Muscle layer of colon (tissue), 2 donors: Measurements from ENCODE around the gene INO80E.

Source experiments
- H3K27ac ChIP-seq: one replicate; pipeline ENCODE4 v1.7.0; 2013; ENCODE audit warnings: low read depth, mild to moderate bottlenecking, low read length, moderate library complexity
- H3K27me3 ChIP-seq, 2 donors: one replicate each; pipeline ENCODE4 v1.7.0; 2013; ENCODE audit warnings: low read length in 2 of 2, mild to moderate bottlenecking in 2 of 2; ENCODE audit not compliant: insufficient read depth in 2 of 2, control insufficient read depth in 1 of 2
- H3K36me3 ChIP-seq: one replicate; pipeline ENCODE4 v1.7.0; 2013; ENCODE audit warnings: mild to moderate bottlenecking, low read length; ENCODE audit not compliant: insufficient read depth
- H3K4me1 ChIP-seq: one replicate; pipeline ENCODE4 v1.7.0; 2013; ENCODE audit warnings: mild to moderate bottlenecking, low read length; ENCODE audit not compliant: insufficient read depth
- H3K4me3 ChIP-seq, 2 donors: one replicate each; pipeline ENCODE4 v1.7.0; 2013; ENCODE audit warnings: low read length in 2 of 2, low read depth in 1 of 2, mild to moderate bottlenecking in 1 of 2, moderate library complexity in 1 of 2
- H3K9ac ChIP-seq: one replicate; pipeline ENCODE4 v1.7.0; 2013; ENCODE audit warnings: low read length
- H3K9me3 ChIP-seq: one replicate; pipeline ENCODE4 v1.7.0; 2013; ENCODE audit warnings: mild to moderate bottlenecking, low read length
- donor health status: abdominal sarcoma.
- donor health status: Adenocarcinoma of cecum.

Gene INO80E

DNA sequence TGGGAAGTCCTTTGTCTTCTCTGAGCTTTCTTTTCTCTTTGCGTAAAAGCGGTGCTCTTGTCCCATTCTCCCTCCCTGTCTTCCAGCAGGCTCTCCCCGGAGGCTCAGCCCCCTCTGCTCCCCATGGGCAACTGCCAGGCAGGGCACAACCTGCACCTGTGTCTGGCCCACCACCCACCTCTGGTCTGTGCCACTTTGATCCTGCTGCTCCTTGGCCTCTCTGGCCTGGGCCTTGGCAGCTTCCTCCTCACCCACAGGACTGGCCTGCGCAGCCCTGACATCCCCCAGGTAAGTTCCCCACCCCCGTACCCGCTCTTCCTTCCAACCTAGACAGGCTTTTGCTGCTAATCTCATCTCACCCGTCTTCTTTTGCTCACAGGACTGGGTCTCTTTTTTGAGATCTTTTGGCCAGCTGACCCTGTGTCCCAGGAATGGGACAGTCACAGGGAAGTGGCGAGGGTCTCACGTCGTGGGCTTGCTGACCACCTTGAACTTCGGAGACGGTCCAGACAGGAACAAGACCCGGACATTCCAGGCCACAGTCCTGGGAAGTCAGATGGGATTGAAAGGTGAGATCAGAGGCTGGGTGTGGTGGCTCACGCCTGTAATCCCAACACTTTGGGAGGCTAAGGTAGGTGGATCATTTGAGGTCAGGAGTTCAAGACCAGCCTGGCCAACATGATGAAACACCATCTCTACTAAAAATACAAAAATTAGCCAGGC, 32.9 kb upstream of the INO80E start:
- Histone ChIP-seq H3K9me3 (no peaks in the 10 kb centered on the region), H3K27ac (peak overlapping the region; percentile 86), H3K27me3 (no peaks in the 10 kb centered on the region), H3K4me1 (peaks cover 17% of the 10 kb centered on the region), H3K36me3 (peaks cover 4% of the 10 kb centered on the region), H3K9ac (peak overlapping the region; percentile 76), H3K4me3 (peak overlapping the region; percentile 71 to 72)

DNA sequence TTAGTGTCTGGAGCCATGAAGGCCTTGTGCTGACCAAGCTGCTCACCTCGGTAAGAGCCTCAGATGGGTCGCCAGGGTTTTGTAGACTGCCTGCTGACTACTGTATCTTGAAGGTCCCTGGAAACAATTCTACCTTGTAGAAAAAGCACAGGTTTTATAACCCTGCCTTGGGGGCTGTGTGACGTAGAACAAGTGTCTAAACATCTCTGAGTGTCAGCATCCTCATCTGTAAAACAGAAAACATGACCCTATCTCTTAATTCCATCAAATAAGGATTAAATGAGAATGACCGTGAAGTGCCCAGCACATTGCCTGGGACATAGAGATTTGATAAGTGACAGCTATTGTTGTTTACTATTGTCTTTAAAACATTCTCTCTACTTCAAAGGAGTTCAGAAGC, 27.8 kb upstream of the INO80E start:
- H3K36me3 ChIP-seq: peaks cover 23% of the 10 kb centered on the region
- H3K27me3 ChIP-seq: no peaks in the 10 kb centered on the region
- H3K4me3 ChIP-seq: no peak overlapping the region
- no peaks in the 10 kb centered on the region for H3K9me3 ChIP-seq
- no peak overlapping the region for H3K27ac ChIP-seq
- H3K4me1 ChIP-seq: peaks cover 2% of the 10 kb centered on the region
- H3K9ac ChIP-seq: no peak overlapping the region

DNA sequence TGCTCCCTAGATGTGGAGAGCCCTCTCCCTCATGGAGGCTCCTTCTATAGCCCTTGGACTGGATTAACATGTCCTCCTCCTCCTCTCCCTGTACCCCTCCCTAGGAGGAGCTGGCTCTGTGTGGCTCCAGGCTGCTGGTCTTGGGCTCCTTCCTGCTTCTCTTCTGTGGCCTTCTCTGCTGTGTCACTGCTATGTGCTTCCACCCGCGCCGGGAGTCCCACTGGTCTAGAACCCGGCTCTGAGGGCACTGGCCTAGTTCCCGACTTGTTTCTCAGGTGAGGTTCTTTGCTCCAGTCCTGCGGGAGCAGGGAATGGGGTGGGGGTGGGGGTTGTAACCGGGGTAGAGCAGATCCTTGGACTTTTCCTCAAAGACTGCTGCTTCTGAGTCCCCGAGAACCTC, 24.7 kb upstream of the INO80E start:
- H3K4me3 ChIP-seq: no peak overlapping the region
- peaks cover 18% of the 10 kb centered on the region for H3K4me1 ChIP-seq
- no peaks in the 10 kb centered on the region for H3K27me3 ChIP-seq
- no peak overlapping the region for H3K27ac ChIP-seq
- H3K36me3 ChIP-seq: peaks cover 23% of the 10 kb centered on the region
- H3K9me3 ChIP-seq: no peaks in the 10 kb centered on the region
- H3K9ac ChIP-seq: no peak overlapping the region

DNA sequence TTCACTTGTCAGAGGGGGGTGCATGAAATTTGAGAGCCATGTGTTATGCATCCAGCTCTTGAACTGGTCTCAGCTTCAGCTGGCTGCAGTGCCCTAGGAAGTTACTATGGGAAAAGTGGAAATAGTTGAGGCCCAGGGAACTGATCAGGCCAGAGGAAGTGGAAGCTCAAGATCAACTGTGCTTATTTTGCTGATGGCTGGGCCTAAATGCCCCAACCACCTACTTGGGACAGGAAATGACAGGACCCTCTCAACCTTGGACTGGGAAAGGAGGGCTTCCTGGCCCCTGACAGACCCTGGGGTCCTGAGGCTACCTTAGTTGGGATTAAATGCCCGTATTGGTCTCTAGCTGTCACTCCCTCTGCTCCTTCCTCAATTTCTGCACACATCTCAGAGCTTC, 23.5 kb upstream of the INO80E start:
- Histone ChIP-seq H3K9ac (no peak overlapping the region), H3K36me3 (peaks cover 24% of the 10 kb centered on the region), H3K4me3 (no peak overlapping the region), H3K4me1 (peaks cover 27% of the 10 kb centered on the region), H3K27ac (no peak overlapping the region), H3K27me3 (no peaks in the 10 kb centered on the region), H3K9me3 (no peaks in the 10 kb centered on the region)

DNA sequence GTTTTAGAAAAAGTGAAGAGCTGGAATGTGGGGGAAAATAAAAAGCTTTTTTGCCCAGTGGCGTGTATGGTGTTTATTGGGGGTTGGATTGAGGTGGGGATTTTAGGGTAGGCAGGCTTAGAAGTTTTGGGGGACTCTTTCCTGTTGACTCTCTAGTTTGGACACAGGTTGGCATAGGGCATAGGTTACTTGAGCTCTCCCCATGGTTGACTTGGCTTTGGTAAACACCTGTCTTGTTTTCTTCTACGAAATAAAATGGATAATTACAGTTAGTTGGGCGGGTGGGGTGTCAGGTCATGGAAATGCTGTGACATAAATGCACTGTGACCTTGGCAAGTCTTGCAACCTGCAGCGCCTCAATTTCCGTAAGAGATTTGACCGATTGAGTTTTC, 23.1 kb upstream of the INO80E start:
- Histone ChIP-seq H3K9me3 (no peaks in the 10 kb centered on the region), H3K36me3 (peaks cover 27% of the 10 kb centered on the region), H3K27me3 (no peaks in the 10 kb centered on the region), H3K27ac (no peak overlapping the region), H3K4me3 (no peak overlapping the region), H3K9ac (no peak overlapping the region), H3K4me1 (peaks cover 27% of the 10 kb centered on the region)

DNA sequence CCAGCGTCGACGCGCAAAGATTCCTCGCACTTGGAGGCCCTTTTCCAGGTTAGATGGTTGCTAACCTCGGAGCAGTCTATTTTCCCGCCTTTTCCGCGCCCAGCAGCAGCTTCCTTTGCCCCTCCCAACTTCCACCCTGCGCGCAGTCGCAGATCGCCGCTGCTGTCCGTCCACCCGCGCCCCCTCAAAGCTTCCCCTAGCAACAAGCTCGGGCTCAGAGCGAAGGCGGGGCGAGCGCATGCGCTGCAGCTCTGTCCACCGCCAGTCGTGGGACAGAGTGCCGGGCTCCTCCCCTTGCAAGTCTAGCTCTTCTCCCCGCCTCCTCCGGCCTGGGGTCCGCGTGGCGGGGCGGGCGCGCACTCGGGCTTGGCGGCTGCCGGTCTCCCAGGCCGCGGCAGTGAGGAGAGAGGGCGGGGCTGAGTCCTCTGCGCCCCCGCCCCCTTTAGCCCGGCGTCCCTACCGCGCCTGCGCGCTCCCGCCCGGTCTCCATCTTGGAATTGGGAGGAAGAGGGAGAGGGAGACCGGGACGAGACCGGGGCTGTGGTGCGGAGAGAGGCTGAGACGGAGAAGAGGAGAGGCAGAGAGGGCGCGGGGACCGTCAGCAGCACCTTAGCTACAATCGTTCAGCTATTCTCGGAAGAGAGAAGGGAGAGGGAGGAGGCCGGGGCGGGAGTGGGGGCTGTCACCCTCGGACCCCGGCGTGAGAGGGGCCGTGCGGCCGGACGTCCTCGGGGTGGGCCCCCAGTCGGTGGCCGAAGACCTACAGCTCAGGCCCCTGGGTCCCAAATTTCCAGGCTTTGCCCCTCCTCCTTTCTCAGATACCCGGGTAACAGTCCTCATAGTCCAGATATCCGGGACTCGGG, 22.4 kb upstream of the INO80E start, which contains the start of gene TAOK2:
TSS of gene TAOK2 (plus strand) at position 485 of the 863 bp plus-strand sequence. CDS start 3,905 bp downstream, outside the sequence.
- Histone ChIP-seq H3K27me3 (no peaks in the 10 kb centered on the region), H3K9me3 (no peaks in the 10 kb centered on the region), H3K36me3 (peaks cover 27% of the 10 kb centered on the region), H3K9ac (peak within 1 kb of the TSS; percentile 98), H3K27ac (peak within 1 kb of the TSS; percentile 95), H3K4me3 (peak within 1 kb of the TSS; percentile 95 to 97), H3K4me1 (peaks cover 27% of the 10 kb centered on the region)

DNA sequence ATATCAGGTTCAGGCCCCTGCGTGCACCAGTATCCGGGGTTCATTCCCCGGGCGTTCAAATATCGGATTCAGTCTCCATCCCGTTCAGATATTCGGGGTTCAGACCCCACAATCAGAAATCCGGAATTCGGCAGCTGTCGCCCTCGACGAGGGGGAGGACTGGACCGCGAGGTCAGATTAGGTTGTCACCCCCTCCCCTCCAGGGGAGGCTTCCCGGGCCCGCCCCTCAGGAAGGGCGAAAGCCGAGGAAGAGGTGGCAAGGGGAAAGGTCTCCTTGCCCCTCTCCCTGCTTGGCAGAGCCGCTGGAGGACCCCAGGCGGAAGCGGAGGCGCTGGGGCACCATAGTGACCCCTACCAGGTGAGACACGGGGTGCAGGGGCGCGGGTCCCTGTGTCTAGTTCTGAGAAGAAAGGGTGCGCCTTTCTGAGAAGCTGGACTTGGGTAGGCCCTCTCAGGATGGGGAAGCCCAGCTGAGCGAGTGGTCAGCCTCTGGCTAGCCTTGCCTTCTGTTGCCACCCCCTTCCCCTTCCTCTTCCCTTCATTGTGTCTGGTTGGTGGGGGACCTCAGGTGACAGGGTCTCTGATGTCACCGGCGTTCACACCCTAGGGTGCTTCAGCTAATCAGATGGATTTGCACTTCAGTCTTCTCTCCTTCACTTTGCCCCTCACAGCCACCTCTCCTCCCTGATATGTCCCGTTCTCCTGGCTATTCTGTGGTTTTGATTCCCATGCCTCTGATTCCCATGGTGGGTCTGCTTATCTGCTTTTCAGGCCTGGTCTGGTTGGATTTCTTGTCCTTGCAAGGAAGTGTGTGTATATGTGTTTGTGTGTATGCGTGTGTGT, 21.5 kb upstream of the INO80E start:
- peaks cover 32% of the 10 kb centered on the region for H3K36me3 ChIP-seq
- peaks cover 27% of the 10 kb centered on the region for H3K4me1 ChIP-seq
- H3K27me3 ChIP-seq: no peaks in the 10 kb centered on the region
- H3K9ac ChIP-seq: peak overlapping the region; percentile 98
- H3K9me3 ChIP-seq: no peaks in the 10 kb centered on the region
- H3K27ac ChIP-seq: peak overlapping the region; percentile 95
- H3K4me3 ChIP-seq: peak overlapping the region; percentile 95 to 97

DNA sequence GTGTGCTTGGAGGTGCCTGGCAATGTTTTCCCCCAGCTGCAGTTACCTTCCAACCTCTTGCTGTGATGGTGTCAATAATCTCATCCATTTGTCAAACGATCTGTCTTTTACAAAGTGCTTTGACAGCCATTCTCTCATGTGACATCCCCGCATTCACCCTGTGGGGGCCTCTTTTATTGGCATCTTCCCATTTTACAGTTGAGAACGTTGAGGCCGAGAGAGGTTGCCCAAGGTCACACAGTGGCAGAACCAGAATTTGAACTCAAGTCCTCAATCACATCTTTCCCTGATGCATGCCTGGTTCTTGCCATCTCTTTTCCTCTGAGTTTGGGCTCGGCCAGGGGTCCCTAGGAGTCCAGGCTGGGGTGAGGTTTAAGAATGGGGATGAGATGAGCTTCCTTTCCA, 20.9 kb upstream of the INO80E start:
- Histone ChIP-seq H3K9me3 (no peaks in the 10 kb centered on the region), H3K4me1 (peaks cover 27% of the 10 kb centered on the region), H3K27me3 (no peaks in the 10 kb centered on the region), H3K9ac (peak overlapping the region; percentile 98), H3K36me3 (peaks cover 38% of the 10 kb centered on the region), H3K4me3 (peak overlapping the region; percentile 95 to 97), H3K27ac (peak overlapping the region; percentile 95)

DNA sequence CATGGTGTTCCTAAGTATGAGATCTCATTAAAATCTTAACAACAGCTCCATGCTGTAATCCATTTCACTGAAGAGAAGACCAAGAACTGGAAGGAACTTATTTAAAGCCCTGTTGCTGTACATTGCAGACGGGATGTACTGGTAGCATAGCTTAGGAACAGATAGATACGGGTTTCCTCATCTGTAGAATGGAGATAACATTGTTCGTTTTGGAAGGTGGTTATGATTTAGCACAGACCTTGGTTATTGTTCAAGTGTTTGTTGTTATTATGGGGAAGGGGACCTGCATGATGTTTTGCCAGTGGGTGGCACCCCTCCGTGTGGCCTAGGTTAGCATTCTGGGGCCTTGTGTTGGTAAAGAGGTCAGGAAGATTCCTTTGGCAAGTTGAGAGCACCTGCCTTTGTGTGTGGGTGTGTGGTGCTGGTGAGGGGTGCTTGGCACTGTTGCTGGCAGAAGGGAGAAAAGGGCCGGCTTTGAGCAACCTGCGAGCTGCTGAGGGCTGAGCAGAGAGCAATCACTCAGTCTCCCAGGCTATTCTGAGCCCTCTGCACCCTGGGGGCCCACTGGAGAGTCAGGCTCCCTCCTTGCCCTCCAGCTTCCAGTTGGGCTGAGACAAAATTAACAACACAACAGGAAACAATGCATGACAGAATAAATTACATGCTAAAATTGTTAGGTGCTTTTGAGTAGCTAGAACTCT, 20.1 kb upstream of the INO80E start:
- H3K4me1 ChIP-seq: peaks cover 27% of the 10 kb centered on the region
- H3K36me3 ChIP-seq: peaks cover 46% of the 10 kb centered on the region
- no peaks in the 10 kb centered on the region for H3K27me3 ChIP-seq
- no peaks in the 10 kb centered on the region for H3K9me3 ChIP-seq
- H3K9ac ChIP-seq: peak overlapping the region; percentile 98
- peak overlapping the region; percentile 39 to 97 for H3K4me3 ChIP-seq
- H3K27ac ChIP-seq: peak overlapping the region; percentile 37

DNA sequence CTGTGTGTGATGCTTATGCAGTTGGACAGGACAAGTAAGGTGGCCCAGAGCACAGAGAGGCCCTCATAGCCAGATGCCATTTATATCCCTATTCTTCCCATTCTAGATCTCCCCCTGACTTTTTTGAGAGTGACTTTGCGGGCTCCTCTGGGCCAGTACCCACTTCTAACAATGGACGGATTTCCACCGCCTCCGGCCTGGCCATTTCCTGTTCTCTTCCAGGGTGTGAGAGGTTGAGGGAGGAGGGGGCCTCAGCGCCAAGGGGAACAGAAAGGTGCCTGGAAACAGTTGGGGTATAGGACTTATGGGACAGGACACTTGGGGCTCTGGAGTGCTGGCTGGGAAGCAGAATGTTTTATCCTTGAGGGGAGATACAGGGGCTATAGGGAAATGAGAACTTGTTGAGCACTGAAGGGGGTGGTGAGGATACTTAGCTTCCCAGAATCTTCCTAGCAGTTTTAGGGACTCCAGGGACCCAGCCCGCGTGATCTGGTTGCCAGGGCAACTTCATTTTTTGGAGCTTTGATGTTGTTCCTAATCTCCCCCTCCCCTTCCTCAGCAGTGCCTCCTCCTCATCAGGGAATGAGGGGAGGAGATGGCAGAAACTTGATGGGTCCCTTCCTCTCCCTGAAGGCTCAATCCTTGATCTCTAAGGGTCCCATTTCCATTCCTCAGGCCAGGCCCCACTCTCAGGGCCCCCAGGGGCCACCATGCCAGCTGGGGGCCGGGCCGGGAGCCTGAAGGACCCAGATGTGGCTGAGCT, 18.8 kb upstream of the INO80E start:
- H3K27ac ChIP-seq: peak overlapping the region; percentile 7
- no peaks in the 10 kb centered on the region for H3K27me3 ChIP-seq
- H3K9ac ChIP-seq: no peak overlapping the region
- peak overlapping the region in 1 of 2 donors; percentile 97 for H3K4me3 ChIP-seq
- H3K36me3 ChIP-seq: peaks cover 54% of the 10 kb centered on the region
- H3K4me1 ChIP-seq: peaks cover 27% of the 10 kb centered on the region
- H3K9me3 ChIP-seq: no peaks in the 10 kb centered on the region
